AG09309 (cell line): ENCODE measurements around the gene AFMID.

Source experiments
- DNase-seq: peaks from one replicate; pipeline ENCODE4 v3.0.0-alpha.2; 2010; ENCODE audit warnings: low read depth
- H3K4me3 ChIP-seq: 2 replicates; pipeline ENCODE4 v1.5.1; 2011; ENCODE audit warnings: mild to moderate bottlenecking, low read depth, low read length, moderate library complexity; ENCODE audit not compliant: control insufficient read depth
- TF ChIP-seq, protein P1 (sequence below): IDR thresholded peaks from 2 replicates; pipeline ENCODE4 v1.5.1; 2011; ENCODE audit warnings: mild to moderate bottlenecking, low read depth, low read length, inconsistent platforms; ENCODE audit not compliant: insufficient read depth, control insufficient read depth; ENCODE audit errors: missing control alignments

The AFMID gene

DNA sequence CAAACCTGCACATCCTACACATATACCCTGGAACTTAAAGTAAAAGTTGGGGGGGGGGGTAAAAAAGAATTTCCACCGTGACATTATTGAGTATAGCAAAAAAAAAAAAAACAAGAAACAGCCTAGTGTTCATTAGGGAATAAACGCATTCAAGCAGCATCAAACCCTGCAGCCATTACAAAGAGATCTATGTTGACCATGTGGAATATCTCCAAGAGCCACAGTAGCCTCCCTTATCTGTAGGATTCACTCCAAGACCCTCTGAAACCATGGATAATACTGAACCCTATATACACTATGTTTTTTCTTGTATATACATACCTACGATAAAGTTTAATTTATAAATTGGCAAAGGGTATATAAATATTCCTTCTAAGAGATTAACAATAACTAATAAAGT is 21.3 kb downstream of the AFMID start:
- TF ChIP-seq, protein P1, sequence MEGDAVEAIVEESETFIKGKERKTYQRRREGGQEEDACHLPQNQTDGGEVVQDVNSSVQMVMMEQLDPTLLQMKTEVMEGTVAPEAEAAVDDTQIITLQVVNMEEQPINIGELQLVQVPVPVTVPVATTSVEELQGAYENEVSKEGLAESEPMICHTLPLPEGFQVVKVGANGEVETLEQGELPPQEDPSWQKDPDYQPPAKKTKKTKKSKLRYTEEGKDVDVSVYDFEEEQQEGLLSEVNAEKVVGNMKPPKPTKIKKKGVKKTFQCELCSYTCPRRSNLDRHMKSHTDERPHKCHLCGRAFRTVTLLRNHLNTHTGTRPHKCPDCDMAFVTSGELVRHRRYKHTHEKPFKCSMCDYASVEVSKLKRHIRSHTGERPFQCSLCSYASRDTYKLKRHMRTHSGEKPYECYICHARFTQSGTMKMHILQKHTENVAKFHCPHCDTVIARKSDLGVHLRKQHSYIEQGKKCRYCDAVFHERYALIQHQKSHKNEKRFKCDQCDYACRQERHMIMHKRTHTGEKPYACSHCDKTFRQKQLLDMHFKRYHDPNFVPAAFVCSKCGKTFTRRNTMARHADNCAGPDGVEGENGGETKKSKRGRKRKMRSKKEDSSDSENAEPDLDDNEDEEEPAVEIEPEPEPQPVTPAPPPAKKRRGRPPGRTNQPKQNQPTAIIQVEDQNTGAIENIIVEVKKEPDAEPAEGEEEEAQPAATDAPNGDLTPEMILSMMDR, result no peak
- no peak overlapping the region for H3K4me3 ChIP-seq
- DNase-seq, result no peak

- TF ChIP-seq, protein P1, result no peak
- DNase-seq, result no peak
- no peak overlapping the region for H3K4me3 ChIP-seq
These were observed 22.9 kb downstream of the AFMID start for GRCh38 chr17:78210111-78210510.

DNA sequence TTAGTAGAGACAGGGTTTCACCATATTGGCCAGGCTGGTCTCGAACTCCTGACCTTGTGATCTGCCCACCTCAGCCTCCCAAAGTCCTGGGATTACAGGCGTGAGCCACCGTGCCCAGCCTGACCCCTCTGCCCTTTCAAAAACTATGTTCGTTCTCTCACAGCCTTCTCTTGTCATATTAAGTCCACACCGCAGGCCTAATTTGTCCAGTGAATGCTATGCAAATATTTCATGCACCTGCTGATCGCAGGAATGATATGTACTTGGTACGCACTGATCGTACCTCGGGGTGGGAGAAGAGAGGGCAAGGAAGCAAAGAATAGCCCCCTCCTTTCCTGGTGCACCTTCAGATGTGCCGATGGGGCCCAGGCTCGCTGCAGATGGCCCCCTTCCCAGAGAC is 23.9 kb downstream of the AFMID start:
- TF ChIP-seq, protein P1, result no peak
- H3K4me3 ChIP-seq, result no peak overlapping the region
- DNase-seq, result no peak

GRCh38 chr17:78214016-78214705 is 27.0 kb downstream of the AFMID start, which contains the start of gene BIRC5:
Gene BIRC5, plus strand, starts transcription at chr17:78214253. Its CDS starts 64 bp downstream, at chr17:78214317.
- DNase-seq, result peak; percentile 11
- peak within 1 kb of the TSS; percentile 83 for H3K4me3 ChIP-seq
- TF ChIP-seq, protein P1, result no peak

- DNase-seq, result no peak
- peak overlapping the region; percentile 83 for H3K4me3 ChIP-seq
- TF ChIP-seq, protein P1, result no peak
These were observed 27.5 kb downstream of the AFMID start for GRCh38 chr17:78214706-78215061.

GRCh38 chr17:78219396-78220150 is 32.4 kb downstream of the AFMID start:
- no peak for DNase-seq
- TF ChIP-seq, protein P1, result no peak
- H3K4me3 ChIP-seq, result no peak overlapping the region
